ENCODE results near the gene HCRTR1.

HCRTR1 gene

DNA sequence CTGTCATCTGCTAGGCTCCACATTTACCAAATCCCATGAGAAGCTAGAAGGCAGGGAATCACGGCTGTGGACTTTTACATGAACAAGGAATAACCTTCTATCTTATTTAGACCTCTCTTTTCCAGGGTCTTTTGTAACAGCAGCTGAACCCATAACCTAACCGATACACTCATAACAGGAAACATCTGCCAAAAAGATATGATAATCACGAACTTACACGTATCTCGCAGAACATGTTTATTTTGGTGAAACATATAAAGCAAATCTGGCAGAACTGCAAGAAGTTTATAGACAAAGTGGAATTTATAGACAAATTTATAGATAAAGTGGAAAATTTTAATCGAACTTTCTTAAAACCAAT lies 20.8 kb upstream of the HCRTR1 start:
- TF ChIP-seq CTCF (IDR thresholded peaks at IDR 0.05): no peak

GRCh38 chr1:31598980-31599379 lies 18.5 kb upstream of the HCRTR1 start:
- TF ChIP-seq CTCF (IDR thresholded peaks at IDR 0.05): no peak

GRCh38 chr1:31600641-31601040 lies 16.8 kb upstream of the HCRTR1 start:
- no peak for TF ChIP-seq CTCF (IDR thresholded peaks at IDR 0.05)

DNA sequence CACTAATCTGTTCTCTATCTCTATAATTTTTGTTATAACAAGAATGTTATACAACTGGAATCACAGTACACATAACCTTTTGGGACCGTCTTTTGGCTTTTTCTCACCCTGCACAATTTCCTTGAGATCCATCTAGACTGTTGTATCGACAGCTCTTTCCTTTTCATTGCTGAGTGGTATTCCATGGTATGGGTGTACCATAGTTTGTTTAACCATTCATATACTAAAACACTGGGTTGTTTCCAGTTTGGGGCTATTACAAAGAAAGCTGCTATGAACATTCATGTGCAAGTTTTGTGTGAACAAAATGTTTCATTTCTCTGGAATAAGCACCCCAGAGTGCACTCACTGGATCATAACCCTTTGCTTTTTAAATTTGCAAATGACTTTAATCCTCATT lies 15.4 kb upstream of the HCRTR1 start:
- TF ChIP-seq CTCF (IDR thresholded peaks at IDR 0.05): no peak

GRCh38 chr1:31605908-31606427 lies 11.5 kb upstream of the HCRTR1 start:
- no peak for TF ChIP-seq CTCF (IDR thresholded peaks at IDR 0.05)

DNA sequence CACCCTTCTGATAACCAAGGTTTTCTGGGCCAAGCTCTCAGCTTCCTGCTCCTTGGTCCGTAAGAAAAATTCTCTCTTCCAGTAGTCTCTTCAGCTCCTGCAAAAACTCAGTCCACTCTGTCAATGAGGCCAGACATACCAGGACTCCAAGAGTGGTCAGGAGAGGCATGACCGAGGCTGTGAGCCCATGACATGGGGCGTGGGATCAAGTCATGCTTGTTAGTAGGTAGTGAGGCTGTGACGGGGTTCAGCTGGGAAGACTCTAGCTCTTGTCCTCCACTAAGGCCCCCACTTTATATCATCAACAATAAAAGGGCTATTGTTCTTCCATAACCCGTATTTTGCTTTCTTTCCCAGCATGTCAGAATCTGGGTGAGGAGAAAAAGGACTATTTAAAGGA lies 10.1 kb upstream of the HCRTR1 start:
- no peak for TF ChIP-seq CTCF (IDR thresholded peaks at IDR 0.05)

DNA sequence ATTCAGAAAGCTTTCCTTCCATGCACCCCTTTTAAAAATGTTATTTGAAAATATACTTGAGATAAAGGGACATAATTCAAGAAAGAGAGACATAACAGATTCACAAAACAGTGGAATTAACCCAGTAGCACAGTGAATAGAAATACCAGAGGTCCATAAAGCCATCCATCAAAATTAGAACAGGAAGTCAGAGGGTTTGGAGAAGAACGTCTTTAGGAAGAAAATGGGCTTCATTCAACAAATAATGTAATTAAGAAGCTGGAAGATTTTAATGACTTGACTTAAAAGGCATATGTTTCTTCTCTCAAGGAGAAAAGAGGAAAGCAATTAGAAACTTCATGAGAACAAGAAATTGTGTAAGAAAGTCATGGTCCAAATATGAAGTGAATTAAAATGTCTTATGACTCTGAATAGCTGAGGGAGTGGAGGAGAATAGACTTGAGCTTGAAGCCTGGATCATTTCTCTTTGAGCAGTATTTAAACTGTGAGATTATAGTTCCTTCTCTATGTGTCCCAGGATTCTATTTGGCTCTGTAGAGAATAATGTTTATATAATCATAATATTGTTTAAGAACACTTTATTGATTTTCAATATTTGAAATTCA lies 7.9 kb upstream of the HCRTR1 start:
- no peak for TF ChIP-seq CTCF (IDR thresholded peaks at IDR 0.05)
